ENCODE results near the gene ZBTB5.

- TF ChIP-seq POLR2A (conservative IDR thresholded peaks at IDR 0.05) (no peak), ZNF24 (IDR thresholded peaks at IDR 0.05) (no peak), EZH2 (IDR thresholded peaks at IDR 0.05; ENCODE audit: borderline replicate concordance, low read depth, low read length) (no peak)
These were observed 57.8 kb downstream of the ZBTB5 start for GRCh38 chr9:37407468-37407867.

All from K562 (cell line).